Heart left ventricle (tissue), 16 donors: ENCODE results near the gene FLYWCH2. TPM values are rescaled to one million over a fixed set of nuclear protein-coding genes. Genes with fewer than 3 reads are reported as not detected.

ENCODE experiments used
- ATAC-seq, 4 donors: fragments of 200-7000 bp; cut with Tn5 transposase; one replicate each; pipeline ENCODE4 v1.9.1; 2020 to 2022; ENCODE audit warnings: moderate library complexity in 4 of 4, mild to moderate bottlenecking in 3 of 4, moderate number of reproducible peaks in 1 of 4
- DNase-seq, 5 donors: peaks; one replicate each; pipeline ENCODE4 v3.0.0-alpha.2; 2020
- H3K27ac ChIP-seq, 12 donors: fragments of 200-600 bp; sonication (generic) in 4 of 12; one replicate each; pipeline versions ENCODE4 v1.5.0 to v1.8.0; 2016 to 2022; ENCODE audit warnings: mild to moderate bottlenecking in 2 of 12
- H3K27me3 ChIP-seq, 9 donors: fragments of 200-600 bp; sonication (generic) in 2 of 9; one replicate each; pipeline versions ENCODE4 v1.5.1 to v1.8.0; 2016 to 2022; ENCODE audit warnings: mild to moderate bottlenecking in 3 of 9
- H3K36me3 ChIP-seq, 9 donors: fragments of 200-600 bp; sonication (generic) in 2 of 9; one replicate each; pipeline versions ENCODE4 v1.5.0 to v1.8.0; 2018 to 2022; ENCODE audit warnings: mild to moderate bottlenecking in 2 of 9
- H3K4me1 ChIP-seq, 12 donors: fragments of 200-600 bp; sonication (generic) in 4 of 12; one replicate each; pipeline versions ENCODE4 v1.5.0 to v1.8.0; 2016 to 2022; ENCODE audit warnings: mild to moderate bottlenecking in 3 of 12
- H3K4me3 ChIP-seq, 12 donors: fragments of 200-600 bp; sonication (generic) in 4 of 12; one replicate each; pipeline versions ENCODE4 v1.5.0 to v1.8.0; 2017 to 2022; ENCODE audit warnings: mild to moderate bottlenecking in 9 of 12, moderate library complexity in 4 of 12
- H3K9me3 ChIP-seq, 12 donors: fragments of 200-600 bp; sonication (generic) in 4 of 12; one replicate each; pipeline versions ENCODE4 v1.5.0 to v1.8.0; 2016 to 2022; ENCODE audit warnings: mild to moderate bottlenecking in 1 of 12
- POLR2A ChIP-seq, 2 donors: fragments of 450-650 bp; IDR thresholded peaks; one replicate each; pipeline ENCODE4 v1.6.1; 2017; ENCODE audit warnings: antibody characterized with exemption in 2 of 2, mild to moderate bottlenecking in 2 of 2, moderate library complexity in 2 of 2
- WGBS, 4 donors: extraction: QIAGEN DNeasy Blood & Tissue Kit in 2 of 4; methylation state at CpG; one replicate each; pipeline versions ENCODE4 v1.1.5 to v1.1.7; 2013 to 2018; 5-methylcytosine and 5-hydroxymethylcytosine counted together
- intact Hi-C, 10 donors: fragments of 100-400 bp; cut with DNase I; formaldehyde crosslinking; loops; one replicate each; pipeline versions ENCODE4 v1.11.1 to v1.14.2; 2022
- polyA plus RNA-seq, 2 donors: library from polyadenylated mRNA; stranded (reverse); fragments of 200-250 nt; gene quantifications; one replicate each; pipeline ENCODE4 v1.2.3, GENCODE V29; 2013
- total RNA-seq, 9 donors: library from RNA; depleted of rRNA in 2 of 9; stranded (reverse); fragments of >200 nt in 2 of 9; fragmentation: NEBNext Ultra II Directional in 3 of 9; extraction: Animal tissue kit (Norgen Biotek cat#: 25700) in 3 of 9; gene quantifications; one replicate each; pipeline versions ENCODE4 v1.1.0 to v1.2.4, GENCODE V29; 2016 to 2023
- TF ChIP-seq, protein P1 (sequence below), 12 donors: fragments of 200-600 bp; sonication (generic) in 4 of 12; IDR thresholded peaks; one replicate each; pipeline versions ENCODE4 v1.5.0 to v1.8.0; 2018 to 2022; ENCODE audit warnings: antibody characterized with exemption in 12 of 12, mild to moderate bottlenecking in 5 of 12
- donor health status: ischemic (EF 13 %, LVEDD 7.1; RV severe dilation, severe dysfunction).
- donor health status: healthy with polysubstance abuse.
- donor health status: DM: no; HTN: yes; CAD: no.
- donor health status: DM: no; HTN: no; CAD: no.
- donor health status: ischemic (EF 25% LVEDD 6.9; RV normal size, moderate dysfunction).
- donor health status: ischemic (EF 25% LVEDD 5.7; RV mildly dilated, moderate dysfunction).
- donor health status: healthy.
- donor health status: DM: yes; HTN: yes; CAD: no.
- donor health status: ischemic (EF 35%, LVEDD 5.7; RV mildly dilated, moderate dysfunction).
- donor health status: nonischemic (EF 11% LVEDD 7.7; RV severe dilation, severe dysfunction).
- donor health status: DM: yes; HTN: yes; CAD: no.
- donor health status: PGD.
- donor health status: ischemic (EF 29% LVEDD 5.4; RV normal size, mild dysfunction).
- donor health status: nonischemic (EF 23%, LVEDD 6.1; RV moderate dilation, normal function).

FLYWCH2 gene
- total and polyA plus RNA-seq, 11 donors, result 20.1 to 64.1 (median 23.7) TPM

DNA sequence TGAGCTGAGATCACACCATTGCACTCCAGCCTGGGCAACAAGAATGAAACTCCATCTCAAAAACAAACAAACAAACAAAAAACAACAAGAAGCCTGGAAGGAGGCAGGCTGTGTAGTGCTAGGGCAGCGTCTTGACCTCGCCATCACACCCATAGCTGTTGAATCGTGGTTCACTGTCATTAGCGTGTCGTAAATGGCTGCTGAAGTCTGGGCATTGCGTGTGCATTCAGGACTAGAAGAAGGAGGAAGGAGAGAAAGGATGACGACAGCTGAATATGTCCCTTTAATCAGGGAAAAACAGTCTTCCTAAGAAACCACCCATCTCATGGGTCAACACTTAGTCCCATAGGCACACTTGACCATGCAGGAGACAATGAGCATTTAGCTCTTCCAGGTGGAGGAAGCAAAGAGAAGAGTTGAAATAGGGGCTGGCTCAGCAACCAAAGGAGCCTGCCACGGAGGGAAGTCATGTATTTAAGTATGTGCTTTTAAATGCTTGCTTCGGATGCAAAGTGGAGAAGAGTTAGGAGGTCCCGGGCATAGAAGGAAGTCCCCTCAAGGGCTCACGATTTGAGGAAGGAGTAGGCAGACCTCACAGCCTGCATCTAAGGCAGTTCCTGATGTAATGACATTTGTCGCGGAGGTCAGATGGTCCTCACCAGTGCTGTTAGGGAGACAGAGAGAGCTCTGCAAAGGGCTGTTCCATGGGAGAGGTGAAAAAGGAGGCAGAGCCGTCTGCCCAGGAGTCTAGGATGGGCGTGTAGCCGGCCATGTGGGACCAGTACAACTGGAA is 33.9 kb upstream of the FLYWCH2 start:
- no peak for DNase-seq

DNA sequence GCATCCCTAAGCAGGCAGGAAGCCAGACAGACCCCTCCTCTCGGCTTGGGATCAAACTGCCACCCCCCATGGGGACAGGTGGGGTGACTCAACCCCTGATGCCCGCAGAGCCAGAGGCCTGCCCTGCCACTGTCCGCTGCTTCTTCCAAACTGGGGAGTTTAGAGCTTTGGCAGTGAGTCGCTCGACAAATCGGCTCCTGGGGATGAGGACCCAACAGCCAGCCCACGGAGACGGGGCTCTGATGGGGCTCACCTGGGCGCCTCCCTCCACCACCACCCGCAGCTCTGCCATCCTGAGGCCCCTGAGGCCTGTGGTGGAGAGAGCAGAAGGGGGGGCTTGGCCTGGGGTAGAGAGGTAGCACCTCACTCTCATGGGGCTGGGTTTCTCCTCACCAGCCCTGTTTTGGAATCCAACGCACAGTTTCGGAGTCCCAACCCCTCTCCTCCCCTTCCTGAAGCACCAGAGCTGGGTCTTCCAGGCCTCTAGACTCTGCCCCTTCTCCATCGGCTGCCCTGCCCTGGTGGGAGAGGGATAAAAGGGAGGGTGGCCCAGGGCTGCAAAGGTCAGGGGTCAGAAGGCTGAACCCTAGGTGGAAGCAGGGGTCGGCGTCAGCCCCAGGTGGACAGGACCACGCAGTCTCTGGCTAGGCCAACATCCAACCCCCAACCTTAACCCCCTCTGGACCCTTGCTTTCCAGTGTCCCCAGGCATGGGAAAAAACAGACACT is 30.8 kb upstream of the FLYWCH2 start:
- DNase-seq, result no peak
- Histone ChIP-seq H3K36me3 (no peaks in the 10 kb centered on the region), H3K4me1 (no peaks in the 10 kb centered on the region), H3K4me3 (no peak overlapping the region), H3K27ac (no peak overlapping the region), H3K27me3 (peaks cover 0 to 51% (median 22%) of the 10 kb centered on the region in 9 donors), H3K9me3 (peaks cover 0 to 19% (median 2%) of the 10 kb centered on the region in 12 donors)
- ATAC-seq, result no peak
- TF ChIP-seq, protein P1, sequence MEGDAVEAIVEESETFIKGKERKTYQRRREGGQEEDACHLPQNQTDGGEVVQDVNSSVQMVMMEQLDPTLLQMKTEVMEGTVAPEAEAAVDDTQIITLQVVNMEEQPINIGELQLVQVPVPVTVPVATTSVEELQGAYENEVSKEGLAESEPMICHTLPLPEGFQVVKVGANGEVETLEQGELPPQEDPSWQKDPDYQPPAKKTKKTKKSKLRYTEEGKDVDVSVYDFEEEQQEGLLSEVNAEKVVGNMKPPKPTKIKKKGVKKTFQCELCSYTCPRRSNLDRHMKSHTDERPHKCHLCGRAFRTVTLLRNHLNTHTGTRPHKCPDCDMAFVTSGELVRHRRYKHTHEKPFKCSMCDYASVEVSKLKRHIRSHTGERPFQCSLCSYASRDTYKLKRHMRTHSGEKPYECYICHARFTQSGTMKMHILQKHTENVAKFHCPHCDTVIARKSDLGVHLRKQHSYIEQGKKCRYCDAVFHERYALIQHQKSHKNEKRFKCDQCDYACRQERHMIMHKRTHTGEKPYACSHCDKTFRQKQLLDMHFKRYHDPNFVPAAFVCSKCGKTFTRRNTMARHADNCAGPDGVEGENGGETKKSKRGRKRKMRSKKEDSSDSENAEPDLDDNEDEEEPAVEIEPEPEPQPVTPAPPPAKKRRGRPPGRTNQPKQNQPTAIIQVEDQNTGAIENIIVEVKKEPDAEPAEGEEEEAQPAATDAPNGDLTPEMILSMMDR (IDR thresholded peaks at IDR 0.05), result no peak
- TF ChIP-seq POLR2A (IDR thresholded peaks at IDR 0.05), result no peak
- WGBS, 4 donors, result 88 to 90% (median 89%) methylated on average over 13 to 16 of the region's 16 CpGs
- intact Hi-C loops, result loop anchor here in 2 of 10 donors (10.0 kb wide), 1 partner anchor 57 kb away; the partner anchor contains the start of gene PRSS41 (in 2 of the 2)

More for the DNA sequence above, 33.9 kb upstream of the FLYWCH2 start:
- Histone ChIP-seq H3K27ac (no peak overlapping the region), H3K4me3 (no peak overlapping the region), H3K9me3 (peaks cover 0 to 9% (median 0%) of the 10 kb centered on the region in 12 donors), H3K27me3 (peaks cover 0 to 51% (median 21%) of the 10 kb centered on the region in 9 donors), H3K36me3 (no peaks in the 10 kb centered on the region), H3K4me1 (no peaks in the 10 kb centered on the region)
- 76 to 80% (median 78%) methylated on average over 16 of the region's 16 CpGs for WGBS, 4 donors
- intact Hi-C loops, result no loop called here
- ATAC-seq, result no peak
- TF ChIP-seq, protein P1 (IDR thresholded peaks at IDR 0.05), result no peak
- no peak for TF ChIP-seq POLR2A (IDR thresholded peaks at IDR 0.05)

DNA sequence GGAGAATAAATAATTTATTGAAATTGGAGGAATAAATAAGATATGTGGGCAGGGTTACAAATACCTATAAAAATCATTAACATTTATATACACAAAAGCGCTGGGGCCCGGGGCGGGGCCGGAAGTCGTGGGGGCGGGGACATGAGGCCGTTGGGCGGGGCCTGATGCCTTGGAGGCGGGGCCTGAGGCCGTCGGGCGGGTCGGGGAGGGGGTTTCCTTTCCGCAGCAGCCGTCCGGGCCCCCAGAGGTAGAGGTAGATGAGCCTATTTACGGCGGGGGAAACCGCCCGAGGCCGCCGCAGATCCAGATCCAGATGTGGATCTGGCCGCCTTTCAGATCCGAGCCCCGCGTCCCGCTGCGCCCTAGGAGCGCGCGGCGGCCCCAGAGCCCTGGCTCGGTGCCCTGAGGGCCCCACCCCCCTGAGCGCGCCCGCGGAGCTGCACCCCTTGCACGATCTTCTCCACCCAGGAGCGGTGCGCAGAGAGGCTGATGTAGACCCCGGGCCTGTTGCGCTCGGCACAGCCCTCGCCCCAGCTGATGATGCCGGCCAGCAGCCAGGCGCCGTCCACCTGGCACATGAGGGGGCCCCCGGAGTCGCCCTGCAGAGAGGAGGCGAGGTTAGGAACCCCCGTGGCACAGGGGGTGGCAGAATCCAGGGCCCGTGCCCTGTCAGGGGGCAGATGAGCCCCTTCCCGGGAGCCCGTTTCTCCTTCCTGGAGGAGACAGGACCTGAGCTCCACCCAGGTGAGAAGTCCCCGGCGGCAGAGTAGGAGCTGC is 30.1 kb upstream of the FLYWCH2 start:
- Histone ChIP-seq H3K9me3 (peaks cover 0 to 17% (median 2%) of the 10 kb centered on the region in 12 donors), H3K36me3 (no peaks in the 10 kb centered on the region), H3K27ac (no peak overlapping the region), H3K27me3 (peaks cover 2 to 57% (median 30%) of the 10 kb centered on the region in 9 donors), H3K4me3 (no peak overlapping the region), H3K4me1 (peaks cover 0 to 6% (median 0%) of the 10 kb centered on the region in 12 donors)
- 26 to 51% (median 44%) methylated on average over 38 to 56 of the region's 56 CpGs for WGBS, 4 donors
- TF ChIP-seq, protein P1 (IDR thresholded peaks at IDR 0.05), result no peak
- TF ChIP-seq POLR2A (IDR thresholded peaks at IDR 0.05), result no peak
- ATAC-seq (no peak), DNase-seq (no peak)
- intact Hi-C loops, result loop anchor here in 2 of 10 donors (10.0 kb wide), 1 partner anchor 58 kb away; the partner anchor contains the start of gene PRSS41 (in 2 of the 2)
